SK-N-SH treated with all-trans-retinoic acid at 6 μM for 48 hours (cell line): ENCODE data around the gene EPB41L4A.

Experiments used
- ARNTL ChIP-seq: fragments of 450-650 bp; formaldehyde crosslinking; IDR thresholded peaks from 2 replicates; pipeline ENCODE4 v1.5.0; 2020; ENCODE audit warnings: low read depth, mild to moderate bottlenecking, moderate library complexity, borderline replicate concordance
- RARB ChIP-seq: fragments of 250-450 bp; sonication (Bioruptor Pico); IDR thresholded peaks from 2 replicates; pipeline ENCODE4 v1.8.0; 2021; ENCODE audit warnings: mild to moderate bottlenecking, moderate library complexity
- ZFP3 ChIP-seq: fragments of 250-450 bp; sonication (Bioruptor Pico); IDR thresholded peaks from 2 replicates; pipeline ENCODE4 v1.5.0; 2020; ENCODE audit warnings: mild to moderate bottlenecking, moderate library complexity

DNA sequence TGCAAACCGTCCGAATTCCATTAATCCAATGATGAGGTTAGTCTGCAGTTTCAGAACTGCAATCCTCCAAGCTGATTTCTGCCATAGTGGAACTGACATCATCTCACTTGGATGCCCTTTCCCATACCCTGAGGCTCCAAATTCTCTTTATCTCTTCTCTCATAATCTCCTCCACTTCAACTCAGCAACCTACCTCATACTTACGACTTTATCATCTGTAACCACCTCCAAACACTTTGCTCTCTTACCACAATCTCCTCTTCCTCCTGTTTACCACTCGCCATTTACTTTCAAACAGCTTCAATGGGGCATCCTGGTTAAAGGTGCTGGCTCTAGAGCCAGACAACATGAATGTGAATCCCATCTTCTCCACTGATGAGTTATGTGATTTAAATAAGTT is 223.2 kb downstream of the EPB41L4A start:
- TF ChIP-seq ZFP3 (CRISPR knock-in tag) (no peak), ARNTL (no peak), RARB (CRISPR knock-in tag) (no peak)
